Heart left ventricle (tissue), 16 donors: ENCODE data around the gene TRIP11. TPM values are rescaled to one million over a fixed set of nuclear protein-coding genes. Genes with fewer than 3 reads are reported as not detected.
A peak's percentile ranks its signal among the peaks of the same experiment; 100 is the strongest.

Experiments
- ATAC-seq, 4 donors: fragments of 200-7000 bp; cut with Tn5 transposase; one replicate each; pipeline ENCODE4 v1.9.1; 2020 to 2022; ENCODE audit warnings: moderate library complexity in 4 of 4, mild to moderate bottlenecking in 3 of 4, moderate number of reproducible peaks in 1 of 4
- DNase-seq, 5 donors: peaks; one replicate each; pipeline ENCODE4 v3.0.0-alpha.2; 2020
- H3K27ac ChIP-seq, 12 donors: fragments of 200-600 bp; sonication (generic) in 4 of 12; one replicate each; pipeline versions ENCODE4 v1.5.0 to v1.8.0; 2016 to 2022; ENCODE audit warnings: mild to moderate bottlenecking in 2 of 12
- H3K27me3 ChIP-seq, 9 donors: fragments of 200-600 bp; sonication (generic) in 2 of 9; one replicate each; pipeline versions ENCODE4 v1.5.1 to v1.8.0; 2016 to 2022; ENCODE audit warnings: mild to moderate bottlenecking in 3 of 9
- H3K36me3 ChIP-seq, 9 donors: fragments of 200-600 bp; sonication (generic) in 2 of 9; one replicate each; pipeline versions ENCODE4 v1.5.0 to v1.8.0; 2018 to 2022; ENCODE audit warnings: mild to moderate bottlenecking in 2 of 9
- H3K4me1 ChIP-seq, 12 donors: fragments of 200-600 bp; sonication (generic) in 4 of 12; one replicate each; pipeline versions ENCODE4 v1.5.0 to v1.8.0; 2016 to 2022; ENCODE audit warnings: mild to moderate bottlenecking in 3 of 12
- H3K4me3 ChIP-seq, 12 donors: fragments of 200-600 bp; sonication (generic) in 4 of 12; one replicate each; pipeline versions ENCODE4 v1.5.0 to v1.8.0; 2017 to 2022; ENCODE audit warnings: mild to moderate bottlenecking in 9 of 12, moderate library complexity in 4 of 12
- H3K9me3 ChIP-seq, 12 donors: fragments of 200-600 bp; sonication (generic) in 4 of 12; one replicate each; pipeline versions ENCODE4 v1.5.0 to v1.8.0; 2016 to 2022; ENCODE audit warnings: mild to moderate bottlenecking in 1 of 12
- POLR2A ChIP-seq, 2 donors: fragments of 450-650 bp; IDR thresholded peaks; one replicate each; pipeline ENCODE4 v1.6.1; 2017; ENCODE audit warnings: antibody characterized with exemption in 2 of 2, mild to moderate bottlenecking in 2 of 2, moderate library complexity in 2 of 2
- WGBS, 4 donors: extraction: QIAGEN DNeasy Blood & Tissue Kit in 2 of 4; methylation state at CpG; one replicate each; pipeline versions ENCODE4 v1.1.5 to v1.1.7; 2013 to 2018; 5-methylcytosine and 5-hydroxymethylcytosine counted together
- intact Hi-C, 10 donors: fragments of 100-400 bp; cut with DNase I; formaldehyde crosslinking; loops; one replicate each; pipeline versions ENCODE4 v1.11.1 to v1.14.2; 2022
- polyA plus RNA-seq, 2 donors: library from polyadenylated mRNA; stranded (reverse); fragments of 200-250 nt; gene quantifications; one replicate each; pipeline ENCODE4 v1.2.3, GENCODE V29; 2013
- total RNA-seq, 9 donors: library from RNA; depleted of rRNA in 2 of 9; stranded (reverse); fragments of >200 nt in 2 of 9; fragmentation: NEBNext Ultra II Directional in 3 of 9; extraction: Animal tissue kit (Norgen Biotek cat#: 25700) in 3 of 9; gene quantifications; one replicate each; pipeline versions ENCODE4 v1.1.0 to v1.2.4, GENCODE V29; 2016 to 2023
- TF ChIP-seq, protein P1 (sequence below), 12 donors: fragments of 200-600 bp; sonication (generic) in 4 of 12; IDR thresholded peaks; one replicate each; pipeline versions ENCODE4 v1.5.0 to v1.8.0; 2018 to 2022; ENCODE audit warnings: antibody characterized with exemption in 12 of 12, mild to moderate bottlenecking in 5 of 12
- donor health status: ischemic (EF 13 %, LVEDD 7.1; RV severe dilation, severe dysfunction).
- donor health status: healthy with polysubstance abuse.
- donor health status: DM: no; HTN: yes; CAD: no.
- donor health status: DM: no; HTN: no; CAD: no.
- donor health status: ischemic (EF 25% LVEDD 6.9; RV normal size, moderate dysfunction).
- donor health status: ischemic (EF 25% LVEDD 5.7; RV mildly dilated, moderate dysfunction).
- donor health status: healthy.
- donor health status: DM: yes; HTN: yes; CAD: no.
- donor health status: ischemic (EF 35%, LVEDD 5.7; RV mildly dilated, moderate dysfunction).
- donor health status: nonischemic (EF 11% LVEDD 7.7; RV severe dilation, severe dysfunction).
- donor health status: DM: yes; HTN: yes; CAD: no.
- donor health status: PGD.
- donor health status: ischemic (EF 29% LVEDD 5.4; RV normal size, mild dysfunction).
- donor health status: nonischemic (EF 23%, LVEDD 6.1; RV moderate dilation, normal function).

Gene TRIP11
- total and polyA plus RNA-seq, 11 donors, result 4.8 to 68.6 (median 48.7) TPM

DNA sequence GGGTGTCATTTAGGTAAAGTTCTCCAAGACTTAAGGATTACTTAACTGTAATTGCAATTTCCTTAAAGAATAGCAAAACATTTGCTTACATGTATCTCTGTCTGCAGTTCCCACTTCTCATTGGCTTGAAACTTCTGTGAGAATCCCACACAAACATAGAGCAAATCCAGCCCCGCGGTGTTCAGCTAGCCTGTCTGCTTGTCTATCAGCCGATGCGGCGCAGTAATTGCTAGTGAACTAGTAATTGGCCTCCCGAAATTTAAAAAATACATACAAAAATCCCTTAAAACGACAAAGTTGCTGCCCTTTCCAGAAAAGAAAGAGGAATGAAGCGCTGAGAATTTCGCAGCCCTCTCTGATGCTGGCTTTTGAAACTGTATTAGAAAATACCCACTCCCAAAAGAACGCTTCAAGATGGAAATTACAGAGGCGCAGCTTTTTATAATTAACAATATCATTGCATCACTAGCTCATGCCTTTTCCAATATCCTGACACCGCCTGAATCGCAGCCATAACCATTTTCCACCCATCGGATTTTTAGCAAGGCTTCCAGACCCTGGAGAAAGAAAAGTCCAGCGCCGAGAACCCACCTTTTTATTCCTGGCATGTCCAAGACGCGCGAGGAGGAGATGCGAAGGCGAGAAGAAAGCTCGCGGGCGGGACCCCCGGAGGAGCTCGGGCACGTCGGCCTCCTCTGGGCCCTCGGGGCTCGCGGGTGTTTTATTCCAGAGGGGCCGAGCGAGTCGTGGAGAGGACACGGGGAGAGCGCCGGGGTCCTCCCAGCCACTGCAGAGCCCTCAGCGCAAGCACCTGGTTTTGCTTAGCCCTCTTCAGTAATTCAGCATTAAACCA lies 93.0 kb downstream of the TRIP11 start:
- peaks cover 0 to 14% (median 4%) of the 10 kb centered on the region in 9 donors for H3K27me3 ChIP-seq
- intact Hi-C loops, result no loop called here
- peak overlapping the region; percentile 17 to 83 (median 72) for H3K27ac ChIP-seq
- peaks cover 0 to 4% (median 0%) of the 10 kb centered on the region in 9 donors for H3K36me3 ChIP-seq
- peaks cover 0 to 15% (median 4%) of the 10 kb centered on the region in 12 donors for H3K4me1 ChIP-seq
- 16 to 28% (median 18%) methylated on average over 24 to 38 of the region's 38 CpGs for WGBS, 4 donors
- DNase-seq (peak in 1 of 5 donors; percentile 45), ATAC-seq (peak; percentile 8 to 47 (median 24))
- no peaks in the 10 kb centered on the region for H3K9me3 ChIP-seq
- TF ChIP-seq, protein P1, sequence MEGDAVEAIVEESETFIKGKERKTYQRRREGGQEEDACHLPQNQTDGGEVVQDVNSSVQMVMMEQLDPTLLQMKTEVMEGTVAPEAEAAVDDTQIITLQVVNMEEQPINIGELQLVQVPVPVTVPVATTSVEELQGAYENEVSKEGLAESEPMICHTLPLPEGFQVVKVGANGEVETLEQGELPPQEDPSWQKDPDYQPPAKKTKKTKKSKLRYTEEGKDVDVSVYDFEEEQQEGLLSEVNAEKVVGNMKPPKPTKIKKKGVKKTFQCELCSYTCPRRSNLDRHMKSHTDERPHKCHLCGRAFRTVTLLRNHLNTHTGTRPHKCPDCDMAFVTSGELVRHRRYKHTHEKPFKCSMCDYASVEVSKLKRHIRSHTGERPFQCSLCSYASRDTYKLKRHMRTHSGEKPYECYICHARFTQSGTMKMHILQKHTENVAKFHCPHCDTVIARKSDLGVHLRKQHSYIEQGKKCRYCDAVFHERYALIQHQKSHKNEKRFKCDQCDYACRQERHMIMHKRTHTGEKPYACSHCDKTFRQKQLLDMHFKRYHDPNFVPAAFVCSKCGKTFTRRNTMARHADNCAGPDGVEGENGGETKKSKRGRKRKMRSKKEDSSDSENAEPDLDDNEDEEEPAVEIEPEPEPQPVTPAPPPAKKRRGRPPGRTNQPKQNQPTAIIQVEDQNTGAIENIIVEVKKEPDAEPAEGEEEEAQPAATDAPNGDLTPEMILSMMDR (IDR thresholded peaks at IDR 0.05), result no peak
- TF ChIP-seq POLR2A (IDR thresholded peaks at IDR 0.05), result no peak
- peak overlapping the region; percentile 7 to 80 (median 59) for H3K4me3 ChIP-seq

DNA sequence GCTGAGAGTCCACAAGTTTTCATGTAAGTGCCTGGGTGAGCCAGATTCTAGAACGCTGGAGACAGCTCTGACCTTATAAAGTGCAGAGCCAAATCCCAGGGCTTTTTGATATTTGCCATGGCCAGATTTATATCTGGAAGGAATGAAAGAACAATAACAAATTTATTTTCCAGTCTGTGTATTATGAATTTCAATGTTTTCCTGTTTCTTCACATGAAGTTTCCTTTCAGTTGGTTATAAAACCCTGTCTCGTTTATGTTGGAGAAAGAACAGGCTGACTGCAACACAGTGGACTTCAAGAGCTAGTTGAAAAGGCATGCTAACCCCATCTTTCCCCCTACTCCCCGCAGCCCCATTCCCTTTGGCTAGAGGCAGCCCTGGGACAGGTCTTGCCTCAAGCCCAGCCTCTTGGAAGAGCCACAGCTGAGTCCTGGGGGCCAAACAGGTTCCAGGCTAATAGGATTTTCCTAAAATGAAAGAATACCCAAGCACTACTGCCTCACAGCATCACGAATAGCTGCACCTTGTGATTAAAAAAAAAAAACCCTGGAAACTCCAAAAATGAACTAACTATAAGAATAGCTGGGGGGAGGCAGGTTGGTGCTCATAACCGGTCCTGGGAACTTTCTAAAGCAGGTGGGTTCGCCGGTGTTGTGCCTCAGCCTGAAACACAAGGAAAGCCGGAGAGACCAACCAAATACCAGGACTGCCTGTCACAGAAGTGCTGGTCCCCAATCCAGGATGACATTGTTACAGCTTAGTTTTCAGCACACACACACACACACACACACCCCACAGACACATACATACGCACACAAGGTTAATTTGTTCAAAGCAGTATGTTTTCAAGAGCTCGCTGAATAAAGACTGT lies 93.9 kb downstream of the TRIP11 start:
- TF ChIP-seq POLR2A (IDR thresholded peaks at IDR 0.05), result no peak
- TF ChIP-seq, protein P1 (IDR thresholded peaks at IDR 0.05), result no peak
- DNase-seq, result no peak
- intact Hi-C loops, result no loop called here
- H3K27ac ChIP-seq, result peak overlapping the region in 11 of 12 donors; percentile 29 to 83 (median 72)
- H3K36me3 ChIP-seq, result peaks cover 0 to 13% (median 0%) of the 10 kb centered on the region in 9 donors
- 50 to 66% (median 64%) methylated on average over 10 of the region's 10 CpGs for WGBS, 4 donors
- peak overlapping the region in 11 of 12 donors; percentile 35 to 80 (median 60) for H3K4me3 ChIP-seq
- no peak for ATAC-seq
- H3K9me3 ChIP-seq, result no peaks in the 10 kb centered on the region
- H3K27me3 ChIP-seq, result peaks cover 0 to 14% (median 4%) of the 10 kb centered on the region in 9 donors
- peaks cover 0 to 15% (median 5%) of the 10 kb centered on the region in 12 donors for H3K4me1 ChIP-seq

GRCh38 chr14:91942946-91943345 lies 96.9 kb downstream of the TRIP11 start:
- 95 to 96% (median 95%) methylated on average over 9 of the region's 9 CpGs for WGBS, 4 donors
- intact Hi-C loops, result no loop called here
- no peak for TF ChIP-seq POLR2A (IDR thresholded peaks at IDR 0.05)
- TF ChIP-seq, protein P1 (IDR thresholded peaks at IDR 0.05), result no peak
- ATAC-seq (no peak), DNase-seq (no peak)
- Histone ChIP-seq H3K9me3 (no peaks in the 10 kb centered on the region), H3K4me3 (peak overlapping the region in 2 of 12 donors; percentile 74 to 80), H3K36me3 (peaks cover 0 to 41% (median 5%) of the 10 kb centered on the region in 9 donors), H3K4me1 (peaks cover 0 to 14% (median 5%) of the 10 kb centered on the region in 12 donors), H3K27ac (no peak overlapping the region), H3K27me3 (peaks cover 0 to 14% (median 4%) of the 10 kb centered on the region in 9 donors)
